ENCODE results near the gene EPRS1. TPM values are rescaled to one million over a fixed set of nuclear protein-coding genes. Genes with fewer than 3 reads are reported as not detected.
A peak's percentile ranks its signal among the peaks of the same experiment; 100 is the strongest.

EPRS1 gene
- total and polyA plus RNA-seq, 2 of the 13 experiments (the other 11 are each of a cell fraction or from before 2014, with no cell fraction given): 86.1 to 124 TPM

DNA sequence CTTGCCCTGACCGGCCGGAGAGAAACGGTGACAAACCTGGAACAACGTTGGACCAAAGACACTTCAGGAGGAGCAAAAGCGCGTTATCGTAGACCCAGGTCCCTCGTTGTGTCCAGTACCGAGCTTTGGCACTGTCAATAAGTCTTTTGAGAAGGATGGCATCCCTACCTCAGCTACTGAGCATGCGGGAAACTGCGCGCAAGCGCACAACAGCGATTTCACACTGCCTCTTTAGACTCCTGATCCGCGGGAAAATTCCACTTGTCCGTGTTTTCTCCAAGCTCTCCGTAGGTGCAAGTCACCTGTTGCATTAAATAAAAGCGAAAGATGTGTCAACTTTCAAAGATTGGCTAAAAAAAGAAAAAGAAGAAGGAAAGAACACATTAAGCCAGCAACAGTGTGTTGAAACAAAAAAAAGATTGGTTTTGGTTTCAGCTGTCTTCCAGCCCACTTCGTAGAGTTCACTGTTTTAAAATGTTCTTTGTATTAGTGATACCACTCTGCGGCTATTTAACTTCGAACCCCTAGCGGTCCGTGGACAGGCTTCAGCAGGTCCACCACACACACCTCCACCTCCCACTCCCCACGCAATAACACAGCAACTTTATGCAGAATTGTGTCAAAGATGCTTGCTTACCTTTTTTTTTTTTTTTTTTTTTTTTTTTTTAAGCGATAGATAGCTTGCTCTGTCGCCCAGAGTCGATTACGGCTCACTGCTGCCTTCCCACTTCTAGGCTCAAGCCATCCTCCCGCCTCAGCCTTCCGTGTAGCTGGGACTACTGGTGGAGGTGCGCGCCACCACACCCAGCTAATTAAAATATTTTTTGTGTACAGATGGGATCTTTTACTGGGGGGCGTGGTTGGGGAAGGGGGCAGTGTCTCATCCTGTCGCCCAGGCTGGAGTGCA is 43.6 kb upstream of the EPRS1 start, which contains the start of gene BPNT1 (continued):
- TF ChIP-seq MAFG (CRISPR knock-in tag; IDR thresholded peaks at IDR 0.05) (no peak), DR1 (CRISPR knock-in tag; IDR thresholded peaks at IDR 0.05) (0 out of 2 replicates have a peak, but pooled peaks have one; percentile 34), KAT7 (CRISPR knock-in tag; IDR thresholded peaks at IDR 0.05; ENCODE audit: borderline replicate concordance) (peak; percentile 41; the same call in 1 of the 2 replicates), MAFF (IDR thresholded peaks at IDR 0.05; ENCODE audit: low read depth, low read length) (no peak), POLR2AphosphoS2 (IDR thresholded peaks at IDR 0.05; ENCODE audit: low read depth, low read length) (no peak), NFATC3 (CRISPR knock-in tag; IDR thresholded peaks at IDR 0.05) (no peak), KLF12 (CRISPR knock-in tag; IDR thresholded peaks at IDR 0.05; ENCODE audit: borderline replicate concordance) (0 out of 2 replicates have a peak, but pooled peaks have one; percentile 26), PLRG1 (conservative IDR thresholded peaks at IDR 0.05) (no peak), ZNF225 (CRISPR knock-in tag; IDR thresholded peaks at IDR 0.05) (no peak), CHCHD3 (CRISPR knock-in tag; IDR thresholded peaks at IDR 0.05) (no peak), ZNF501 (CRISPR knock-in tag; IDR thresholded peaks at IDR 0.05) (peak; percentile 88), MLLT10 (CRISPR knock-in tag; IDR thresholded peaks at IDR 0.05) (no peak)
- TF ChIP-seq, protein P1, sequence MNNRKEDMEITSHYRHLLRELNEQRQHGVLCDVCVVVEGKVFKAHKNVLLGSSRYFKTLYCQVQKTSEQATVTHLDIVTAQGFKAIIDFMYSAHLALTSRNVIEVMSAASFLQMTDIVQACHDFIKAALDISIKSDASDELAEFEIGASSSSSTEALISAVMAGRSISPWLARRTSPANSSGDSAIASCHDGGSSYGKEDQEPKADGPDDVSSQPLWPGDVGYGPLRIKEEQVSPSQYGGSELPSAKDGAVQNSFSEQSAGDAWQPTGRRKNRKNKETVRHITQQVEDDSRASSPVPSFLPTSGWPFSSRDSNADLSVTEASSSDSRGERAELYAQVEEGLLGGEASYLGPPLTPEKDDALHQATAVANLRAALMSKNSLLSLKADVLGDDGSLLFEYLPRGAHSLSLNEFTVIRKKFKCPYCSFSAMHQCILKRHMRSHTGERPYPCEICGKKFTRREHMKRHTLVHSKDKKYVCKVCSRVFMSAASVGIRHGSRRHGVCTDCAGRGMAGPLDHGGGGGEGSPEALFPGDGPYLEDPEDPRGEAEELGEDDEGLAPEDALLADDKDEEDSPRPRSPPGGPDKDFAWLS (CRISPR knock-in tag; IDR thresholded peaks at IDR 0.05; ENCODE audit: borderline replicate concordance): no peak
- TF ChIP-seq, protein P2, sequence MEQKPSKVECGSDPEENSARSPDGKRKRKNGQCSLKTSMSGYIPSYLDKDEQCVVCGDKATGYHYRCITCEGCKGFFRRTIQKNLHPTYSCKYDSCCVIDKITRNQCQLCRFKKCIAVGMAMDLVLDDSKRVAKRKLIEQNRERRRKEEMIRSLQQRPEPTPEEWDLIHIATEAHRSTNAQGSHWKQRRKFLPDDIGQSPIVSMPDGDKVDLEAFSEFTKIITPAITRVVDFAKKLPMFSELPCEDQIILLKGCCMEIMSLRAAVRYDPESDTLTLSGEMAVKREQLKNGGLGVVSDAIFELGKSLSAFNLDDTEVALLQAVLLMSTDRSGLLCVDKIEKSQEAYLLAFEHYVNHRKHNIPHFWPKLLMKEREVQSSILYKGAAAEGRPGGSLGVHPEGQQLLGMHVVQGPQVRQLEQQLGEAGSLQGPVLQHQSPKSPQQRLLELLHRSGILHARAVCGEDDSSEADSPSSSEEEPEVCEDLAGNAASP (CRISPR knock-in tag; IDR thresholded peaks at IDR 0.05; ENCODE audit: borderline replicate concordance): no peak; the same call in 1 of the 2 replicates
- TF ChIP-seq, protein P3, sequence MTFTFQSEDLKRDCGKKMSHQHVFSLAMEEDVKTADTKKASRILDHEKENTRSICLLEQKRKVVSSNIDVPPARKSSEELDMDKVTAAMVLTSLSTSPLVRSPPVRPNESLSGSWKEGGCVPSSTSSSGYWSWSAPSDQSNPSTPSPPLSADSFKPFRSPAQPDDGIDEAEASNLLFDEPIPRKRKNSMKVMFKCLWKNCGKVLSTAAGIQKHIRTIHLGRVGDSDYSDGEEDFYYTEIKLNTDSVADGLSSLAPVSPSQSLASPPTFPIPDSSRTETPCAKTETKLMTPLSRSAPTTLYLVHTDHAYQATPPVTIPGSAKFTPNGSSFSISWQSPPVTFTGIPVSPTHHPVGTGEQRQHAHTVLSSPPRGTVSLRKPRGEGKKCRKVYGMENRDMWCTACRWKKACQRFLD (CRISPR knock-in tag; IDR thresholded peaks at IDR 0.05; ENCODE audit: borderline replicate concordance): peak; percentile 48; the same call in 1 of the 2 replicates
- TF ChIP-seq, protein P4, sequence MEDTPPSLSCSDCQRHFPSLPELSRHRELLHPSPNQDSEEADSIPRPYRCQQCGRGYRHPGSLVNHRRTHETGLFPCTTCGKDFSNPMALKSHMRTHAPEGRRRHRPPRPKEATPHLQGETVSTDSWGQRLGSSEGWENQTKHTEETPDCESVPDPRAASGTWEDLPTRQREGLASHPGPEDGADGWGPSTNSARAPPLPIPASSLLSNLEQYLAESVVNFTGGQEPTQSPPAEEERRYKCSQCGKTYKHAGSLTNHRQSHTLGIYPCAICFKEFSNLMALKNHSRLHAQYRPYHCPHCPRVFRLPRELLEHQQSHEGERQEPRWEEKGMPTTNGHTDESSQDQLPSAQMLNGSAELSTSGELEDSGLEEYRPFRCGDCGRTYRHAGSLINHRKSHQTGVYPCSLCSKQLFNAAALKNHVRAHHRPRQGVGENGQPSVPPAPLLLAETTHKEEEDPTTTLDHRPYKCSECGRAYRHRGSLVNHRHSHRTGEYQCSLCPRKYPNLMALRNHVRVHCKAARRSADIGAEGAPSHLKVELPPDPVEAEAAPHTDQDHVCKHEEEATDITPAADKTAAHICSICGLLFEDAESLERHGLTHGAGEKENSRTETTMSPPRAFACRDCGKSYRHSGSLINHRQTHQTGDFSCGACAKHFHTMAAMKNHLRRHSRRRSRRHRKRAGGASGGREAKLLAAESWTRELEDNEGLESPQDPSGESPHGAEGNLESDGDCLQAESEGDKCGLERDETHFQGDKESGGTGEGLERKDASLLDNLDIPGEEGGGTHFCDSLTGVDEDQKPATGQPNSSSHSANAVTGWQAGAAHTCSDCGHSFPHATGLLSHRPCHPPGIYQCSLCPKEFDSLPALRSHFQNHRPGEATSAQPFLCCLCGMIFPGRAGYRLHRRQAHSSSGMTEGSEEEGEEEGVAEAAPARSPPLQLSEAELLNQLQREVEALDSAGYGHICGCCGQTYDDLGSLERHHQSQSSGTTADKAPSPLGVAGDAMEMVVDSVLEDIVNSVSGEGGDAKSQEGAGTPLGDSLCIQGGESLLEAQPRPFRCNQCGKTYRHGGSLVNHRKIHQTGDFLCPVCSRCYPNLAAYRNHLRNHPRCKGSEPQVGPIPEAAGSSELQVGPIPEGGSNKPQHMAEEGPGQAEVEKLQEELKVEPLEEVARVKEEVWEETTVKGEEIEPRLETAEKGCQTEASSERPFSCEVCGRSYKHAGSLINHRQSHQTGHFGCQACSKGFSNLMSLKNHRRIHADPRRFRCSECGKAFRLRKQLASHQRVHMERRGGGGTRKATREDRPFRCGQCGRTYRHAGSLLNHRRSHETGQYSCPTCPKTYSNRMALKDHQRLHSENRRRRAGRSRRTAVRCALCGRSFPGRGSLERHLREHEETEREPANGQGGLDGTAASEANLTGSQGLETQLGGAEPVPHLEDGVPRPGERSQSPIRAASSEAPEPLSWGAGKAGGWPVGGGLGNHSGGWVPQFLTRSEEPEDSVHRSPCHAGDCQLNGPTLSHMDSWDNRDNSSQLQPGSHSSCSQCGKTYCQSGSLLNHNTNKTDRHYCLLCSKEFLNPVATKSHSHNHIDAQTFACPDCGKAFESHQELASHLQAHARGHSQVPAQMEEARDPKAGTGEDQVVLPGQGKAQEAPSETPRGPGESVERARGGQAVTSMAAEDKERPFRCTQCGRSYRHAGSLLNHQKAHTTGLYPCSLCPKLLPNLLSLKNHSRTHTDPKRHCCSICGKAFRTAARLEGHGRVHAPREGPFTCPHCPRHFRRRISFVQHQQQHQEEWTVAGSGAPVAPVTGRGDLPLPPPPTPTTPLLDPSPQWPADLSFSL (CRISPR knock-in tag; IDR thresholded peaks at IDR 0.05): no peak
- TF ChIP-seq, protein P5, sequence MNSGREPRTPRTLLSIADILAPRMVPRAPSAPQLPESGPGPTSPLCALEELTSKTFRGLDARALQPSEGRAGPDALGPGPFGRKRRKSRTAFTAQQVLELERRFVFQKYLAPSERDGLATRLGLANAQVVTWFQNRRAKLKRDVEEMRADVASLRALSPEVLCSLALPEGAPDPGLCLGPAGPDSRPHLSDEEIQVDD (CRISPR knock-in tag; IDR thresholded peaks at IDR 0.05; ENCODE audit: borderline replicate concordance): no peak
